ENCODE data around the gene CLCF1.

Gene CLCF1

GRCh38 chr11:67372993-67373647 lies at the start of gene CLCF1:
Gene CLCF1 (minus strand): TSS chr11:67373598. CDS start chr11:67373539, 59 bp downstream.
- no peak for DNase-seq (ENCODE audit: low read depth in 2 of 2)

GRCh38 chr11:67422891-67423290 lies 49.5 kb upstream of the CLCF1 start:
- no peak for DNase-seq (ENCODE audit: low read depth in 2 of 2)

- DNase-seq (ENCODE audit: low read depth in 2 of 2) = no peak
Observed at GRCh38 chr11:67421430-67422031, 48.1 kb upstream of the CLCF1 start.

DNA sequence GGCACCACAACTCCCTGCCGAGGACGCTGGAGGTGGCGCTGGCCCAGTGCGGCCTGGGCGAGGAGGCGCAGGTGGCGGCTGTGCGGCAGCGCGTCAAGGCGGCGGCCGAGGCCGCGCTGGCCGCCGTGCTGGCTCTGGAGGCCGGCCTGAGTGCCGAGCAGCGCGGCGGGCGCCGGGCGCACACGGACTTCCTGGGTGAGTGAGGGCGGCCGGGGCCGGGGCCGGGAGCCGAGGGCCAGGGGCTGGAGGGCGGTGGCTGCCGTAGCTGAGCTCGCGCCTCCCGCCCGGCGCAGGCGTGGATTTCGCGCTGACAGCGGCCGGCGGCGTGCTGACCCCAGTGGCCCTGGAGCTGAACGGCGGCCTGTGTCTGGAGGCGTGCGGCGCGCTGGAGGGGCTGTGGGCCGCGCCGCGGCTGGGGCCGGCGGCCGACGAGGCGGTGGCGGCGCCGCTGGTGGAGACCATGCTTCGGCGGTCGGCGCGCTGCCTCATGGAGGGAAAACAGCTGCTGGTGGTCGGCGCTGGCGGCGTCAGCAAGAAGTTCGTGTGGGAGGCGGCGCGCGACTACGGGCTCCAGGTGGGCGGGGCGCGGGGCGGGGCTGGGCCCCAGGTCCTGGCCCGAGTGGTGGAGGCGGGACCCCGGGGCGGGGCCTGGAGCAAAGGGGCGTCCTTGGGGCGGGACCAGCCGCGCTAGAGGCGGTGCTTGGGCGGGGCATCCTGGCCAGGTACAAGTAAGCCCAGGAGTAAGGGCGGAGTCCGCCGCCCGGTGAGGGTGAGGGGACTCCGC lies 47.4 kb upstream of the CLCF1 start:
- peak; percentile 96 to 97 for DNase-seq (ENCODE audit: low read depth in 2 of 2)

DNA sequence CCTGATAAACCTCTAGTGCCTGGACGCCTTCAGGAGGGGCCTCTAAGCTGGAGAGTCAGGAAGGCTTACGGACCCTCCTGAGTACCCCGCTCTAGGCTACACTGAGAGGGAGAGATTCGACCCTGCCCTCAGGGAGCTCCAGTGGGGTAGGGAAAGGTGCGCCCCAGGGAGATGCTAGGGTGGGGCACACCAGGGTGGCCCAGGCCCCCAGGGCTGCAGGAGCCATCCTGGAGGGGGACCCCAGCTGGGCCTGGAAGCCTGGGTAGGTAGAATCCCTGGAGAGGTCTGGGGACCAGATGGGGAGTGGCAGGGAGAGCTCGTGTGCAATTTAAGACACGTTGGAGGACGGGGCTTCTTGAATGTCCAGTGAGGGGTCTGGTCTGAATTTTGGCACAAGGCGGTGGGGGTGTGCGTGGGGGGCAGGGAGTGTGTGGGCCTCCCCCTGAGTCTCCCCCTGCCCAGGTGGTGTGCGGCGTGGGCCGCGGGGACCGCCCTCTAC lies 46.8 kb upstream of the CLCF1 start:
- no peak for DNase-seq (ENCODE audit: low read depth in 2 of 2)

- DNase-seq (ENCODE audit: low read depth in 2 of 2) = no peak
Observed at GRCh38 chr11:67419325-67420049, 46.1 kb upstream of the CLCF1 start.

DNA sequence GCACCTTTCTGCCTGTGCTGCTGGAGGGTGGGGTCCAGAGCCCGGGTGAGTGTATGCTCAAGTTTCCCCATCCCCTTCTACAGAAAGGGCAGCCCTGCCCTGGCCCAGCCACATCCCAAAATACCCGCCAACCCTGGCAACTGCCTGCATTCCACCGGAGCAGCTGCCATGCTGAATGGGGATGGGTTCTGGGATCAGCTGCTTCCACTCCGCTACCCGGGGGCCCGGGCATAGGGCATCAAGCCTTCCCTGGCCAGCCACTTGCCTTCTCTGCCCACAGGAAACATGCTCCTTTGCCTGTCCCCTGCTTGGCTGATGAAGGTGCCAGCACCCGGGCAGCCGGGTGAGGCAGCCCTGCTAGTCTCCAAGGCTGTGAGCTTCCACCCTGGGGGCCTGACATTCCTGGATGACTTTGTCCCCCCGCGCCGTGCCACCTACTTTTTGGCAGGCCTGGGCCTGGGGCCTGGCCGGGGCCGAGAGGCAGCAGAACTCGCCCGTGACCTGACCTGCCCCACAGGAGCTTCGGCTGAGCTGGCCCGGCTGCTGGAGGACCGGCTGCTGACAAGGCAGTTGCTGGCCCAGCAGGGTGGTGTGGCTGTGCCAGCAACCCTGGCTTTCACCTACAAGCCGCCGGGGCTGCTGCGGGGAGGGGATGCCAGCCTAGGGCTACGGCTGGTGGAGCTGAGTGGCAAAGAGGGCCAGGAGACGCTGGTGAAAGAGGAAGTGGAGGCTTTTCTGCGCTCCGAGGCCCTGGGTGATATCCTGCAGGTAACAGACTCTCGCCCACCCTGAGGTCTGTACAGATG lies 45.3 kb upstream of the CLCF1 start:
- no peak for DNase-seq (ENCODE audit: low read depth in 2 of 2)

DNA sequence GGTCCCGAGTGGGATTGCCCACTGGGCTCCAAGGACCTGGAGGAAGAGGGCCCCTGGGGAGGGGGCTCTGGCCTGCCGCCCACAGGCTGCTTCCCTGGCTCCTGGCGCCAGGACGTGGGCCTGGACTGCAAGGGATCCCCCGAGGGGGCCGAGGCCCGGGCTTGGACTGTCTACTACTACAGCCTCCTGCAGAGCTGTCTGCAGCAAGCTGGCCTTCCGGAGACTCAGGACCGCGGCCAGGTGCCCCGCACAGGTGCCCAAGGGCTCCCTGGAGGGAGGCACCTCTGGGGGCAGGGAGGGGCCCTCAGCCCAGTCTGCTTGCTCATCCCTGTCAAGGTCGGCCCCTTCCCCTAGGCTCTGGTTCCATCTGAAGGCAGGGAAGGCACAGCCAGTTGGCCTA lies 44.0 kb upstream of the CLCF1 start:
- no peak for DNase-seq (ENCODE audit: low read depth in 2 of 2)

DNA sequence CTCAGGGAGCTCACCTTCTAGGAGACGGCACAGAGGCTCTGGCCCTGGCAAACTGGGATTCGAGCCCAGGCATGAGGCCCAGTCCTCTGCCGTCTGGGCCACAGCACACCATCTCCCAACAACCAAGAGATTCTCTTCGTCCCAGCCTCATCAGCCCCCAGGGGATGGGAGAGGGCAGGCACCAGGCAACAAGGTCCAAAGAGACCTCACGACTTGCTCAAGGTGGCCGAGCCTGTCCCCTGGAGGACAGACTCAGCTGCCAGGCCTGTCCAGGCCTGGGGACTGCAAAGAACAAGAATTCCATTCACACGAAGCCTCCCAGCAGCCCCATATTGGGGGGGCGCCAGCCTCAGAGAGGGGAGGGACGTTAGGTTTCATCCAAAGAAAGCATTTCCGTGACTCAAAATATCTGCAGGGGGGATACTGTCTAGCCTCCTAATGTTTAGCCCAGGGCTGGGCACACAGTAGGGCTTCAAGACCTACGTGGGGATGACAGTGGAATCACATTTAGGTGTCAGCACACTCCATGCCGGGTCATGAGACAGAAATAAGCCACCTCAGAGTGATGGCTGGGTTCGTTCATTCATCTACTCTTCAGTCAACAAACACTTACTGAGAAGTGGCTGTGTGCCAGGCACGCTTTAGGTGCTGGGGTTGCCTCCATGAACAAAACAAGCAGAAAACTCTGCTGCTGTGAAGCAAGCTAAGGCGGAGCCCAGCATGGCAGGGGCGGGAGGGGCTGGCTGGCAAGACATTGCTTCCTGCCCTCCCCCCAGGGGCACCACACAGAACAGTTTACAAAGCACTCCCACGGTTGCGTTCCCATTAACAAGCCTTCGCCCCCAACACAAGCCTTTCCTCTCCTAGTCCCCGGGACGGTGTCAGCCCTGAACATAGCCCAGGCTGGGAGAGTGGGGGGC lies 43.3 kb upstream of the CLCF1 start:
- DNase-seq (ENCODE audit: low read depth in 2 of 2) = peak; percentile 55 to 66

- DNase-seq (ENCODE audit: low read depth in 2 of 2) = no peak
Observed at GRCh38 chr11:67415501-67416304, 42.3 kb upstream of the CLCF1 start, which contains the start of gene CARNS1. Gene CARNS1 (plus strand): TSS chr11:67415678. CDS start chr11:67416200, 522 bp downstream.

- DNase-seq (ENCODE audit: low read depth in 2 of 2) = no peak
Observed at GRCh38 chr11:67413266-67413849, 40.0 kb upstream of the CLCF1 start.

GRCh38 chr11:67412495-67413179 lies 39.2 kb upstream of the CLCF1 start:
- DNase-seq (ENCODE audit: low read depth in 2 of 2) = no peak

- DNase-seq (ENCODE audit: low read depth in 2 of 2) = no peak
Observed at GRCh38 chr11:67411785-67412152, 38.4 kb upstream of the CLCF1 start.

GRCh38 chr11:67410984-67411784 lies 37.8 kb upstream of the CLCF1 start:
- no peak for DNase-seq (ENCODE audit: low read depth in 2 of 2)

DNA sequence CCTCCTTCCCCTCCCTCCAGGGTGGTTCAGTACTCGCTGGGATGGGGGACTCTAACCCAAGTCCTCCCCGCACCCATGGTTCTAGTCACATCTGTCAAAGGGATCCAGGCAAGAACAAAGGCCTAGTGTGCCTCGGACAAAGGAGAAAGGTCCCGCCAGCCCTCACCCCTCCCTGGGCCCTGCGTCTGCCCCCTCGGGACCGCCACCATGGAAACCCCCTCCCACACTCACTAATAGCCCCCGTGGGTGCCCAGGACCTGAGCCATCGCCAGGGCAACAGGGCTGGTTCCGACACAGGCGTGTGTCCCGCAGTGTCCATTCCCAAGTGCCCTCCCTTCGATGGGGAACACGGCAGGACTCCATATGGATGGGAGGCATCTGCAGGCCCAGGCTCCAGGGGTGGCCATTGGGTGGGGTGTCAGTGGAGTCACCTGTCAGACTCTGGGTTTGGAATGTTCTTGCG lies 37.0 kb upstream of the CLCF1 start:
- no peak for DNase-seq (ENCODE audit: low read depth in 2 of 2)

DNA sequence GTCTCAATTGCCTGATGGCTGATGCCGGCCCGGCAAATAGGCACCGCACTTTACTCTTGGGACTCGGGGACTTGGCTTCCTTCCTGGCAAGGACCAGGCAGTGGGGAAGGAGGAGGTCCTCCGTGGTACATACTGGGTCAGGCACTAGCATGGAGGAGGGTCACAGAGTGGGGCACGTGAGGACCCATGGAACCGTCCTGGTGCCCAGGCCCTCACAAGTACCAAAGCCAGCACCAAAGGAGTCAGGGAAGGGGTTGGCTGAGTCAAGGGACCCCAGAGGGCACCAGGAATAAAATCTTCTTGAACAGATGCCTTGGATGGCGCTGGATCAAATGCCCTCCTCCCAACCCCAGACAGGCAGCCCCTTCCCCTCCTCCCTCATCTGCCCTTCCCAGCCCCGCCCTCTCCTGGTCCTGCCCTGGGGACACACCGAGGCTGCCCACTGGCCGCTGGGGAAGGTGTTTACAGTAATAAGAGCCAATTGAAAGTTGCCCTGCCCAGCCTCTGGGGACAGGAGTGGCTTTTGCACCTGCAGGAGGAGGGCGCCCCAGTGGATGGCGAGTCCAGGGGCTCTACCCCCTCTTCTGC lies 36.5 kb upstream of the CLCF1 start:
- DNase-seq (ENCODE audit: low read depth in 2 of 2) = no peak

GRCh38 chr11:67409261-67409666 lies 35.9 kb upstream of the CLCF1 start:
- DNase-seq (ENCODE audit: low read depth in 2 of 2) = no peak
